ENCODE measurements around the gene DHODH.

Gene DHODH

GRCh38 chr16:72008424-72009216 lies at the start of gene DHODH:
Gene DHODH, plus strand, starts transcription at chr16:72008744. Its CDS starts 21 bp downstream, at chr16:72008765.
- Histone ChIP-seq H3K4me1 (ENCODE audit: control insufficient read depth, insufficient read depth, low read length) (no peaks in the 10 kb centered on the region), H3K4me3 (ENCODE audit: low read depth, low read length) (peak within 1 kb of the TSS; percentile 99), H3K9ac (ENCODE audit: low read depth, low read length) (peak within 1 kb of the TSS; percentile 94), H3K9me3 (ENCODE audit: control insufficient read depth, insufficient read depth, low read length) (no peaks in the 10 kb centered on the region), H3K27me3 (ENCODE audit: control insufficient read depth, insufficient read depth, low read length) (peaks cover 2% of the 10 kb centered on the region), H3K36me3 (ENCODE audit: control insufficient read depth, insufficient read depth, low read length) (peaks cover 15% of the 10 kb centered on the region)

- H3K4me3 ChIP-seq (ENCODE audit: low read depth, low read length) = no peak overlapping the region
- no peak overlapping the region for H3K9ac ChIP-seq (ENCODE audit: low read depth, low read length)
- no peaks in the 10 kb centered on the region for H3K4me1 ChIP-seq (ENCODE audit: control insufficient read depth, insufficient read depth, low read length)
- H3K27me3 ChIP-seq (ENCODE audit: control insufficient read depth, insufficient read depth, low read length) = no peaks in the 10 kb centered on the region
- no peaks in the 10 kb centered on the region for H3K9me3 ChIP-seq (ENCODE audit: control insufficient read depth, insufficient read depth, low read length)
- no peaks in the 10 kb centered on the region for H3K36me3 ChIP-seq (ENCODE audit: control insufficient read depth, insufficient read depth, low read length)
These were observed 47.2 kb upstream of the DHODH start for GRCh38 chr16:71961066-71962039.

- Histone ChIP-seq H3K9me3 (ENCODE audit: control insufficient read depth, insufficient read depth, low read length) (no peaks in the 10 kb centered on the region), H3K4me3 (ENCODE audit: low read depth, low read length) (no peak overlapping the region), H3K9ac (ENCODE audit: low read depth, low read length) (no peak overlapping the region), H3K27me3 (ENCODE audit: control insufficient read depth, insufficient read depth, low read length) (no peaks in the 10 kb centered on the region), H3K4me1 (ENCODE audit: control insufficient read depth, insufficient read depth, low read length) (no peaks in the 10 kb centered on the region), H3K36me3 (ENCODE audit: control insufficient read depth, insufficient read depth, low read length) (no peaks in the 10 kb centered on the region)
These were observed 45.2 kb upstream of the DHODH start for GRCh38 chr16:71963125-71963875.

GRCh38 chr16:71965223-71965622 lies 43.3 kb upstream of the DHODH start:
- Histone ChIP-seq H3K27me3 (ENCODE audit: control insufficient read depth, insufficient read depth, low read length) (no peaks in the 10 kb centered on the region), H3K9ac (ENCODE audit: low read depth, low read length) (no peak overlapping the region), H3K4me1 (ENCODE audit: control insufficient read depth, insufficient read depth, low read length) (no peaks in the 10 kb centered on the region), H3K4me3 (ENCODE audit: low read depth, low read length) (no peak overlapping the region), H3K36me3 (ENCODE audit: control insufficient read depth, insufficient read depth, low read length) (no peaks in the 10 kb centered on the region), H3K9me3 (ENCODE audit: control insufficient read depth, insufficient read depth, low read length) (no peaks in the 10 kb centered on the region)

GRCh38 chr16:71966932-71967331 lies 41.6 kb upstream of the DHODH start:
- Histone ChIP-seq H3K9me3 (ENCODE audit: control insufficient read depth, insufficient read depth, low read length) (no peaks in the 10 kb centered on the region), H3K9ac (ENCODE audit: low read depth, low read length) (no peak overlapping the region), H3K36me3 (ENCODE audit: control insufficient read depth, insufficient read depth, low read length) (no peaks in the 10 kb centered on the region)

GRCh38 chr16:71969353-71969752 lies 39.2 kb upstream of the DHODH start:
- Histone ChIP-seq H3K36me3 (ENCODE audit: control insufficient read depth, insufficient read depth, low read length) (no peaks in the 10 kb centered on the region), H3K9ac (ENCODE audit: low read depth, low read length) (no peak overlapping the region), H3K27me3 (ENCODE audit: control insufficient read depth, insufficient read depth, low read length) (no peaks in the 10 kb centered on the region), H3K9me3 (ENCODE audit: control insufficient read depth, insufficient read depth, low read length) (no peaks in the 10 kb centered on the region), H3K4me1 (ENCODE audit: control insufficient read depth, insufficient read depth, low read length) (no peaks in the 10 kb centered on the region), H3K4me3 (ENCODE audit: low read depth, low read length) (no peak overlapping the region)

More at GRCh38 chr16:71966932-71967331, 41.6 kb upstream of the DHODH start:
- Histone ChIP-seq H3K4me3 (ENCODE audit: low read depth, low read length) (no peak overlapping the region), H3K27me3 (ENCODE audit: control insufficient read depth, insufficient read depth, low read length) (no peaks in the 10 kb centered on the region), H3K4me1 (ENCODE audit: control insufficient read depth, insufficient read depth, low read length) (no peaks in the 10 kb centered on the region)

GRCh38 chr16:71971571-71971970 lies 37.0 kb upstream of the DHODH start:
- Histone ChIP-seq H3K4me1 (ENCODE audit: control insufficient read depth, insufficient read depth, low read length) (no peaks in the 10 kb centered on the region), H3K4me3 (ENCODE audit: low read depth, low read length) (no peak overlapping the region), H3K9me3 (ENCODE audit: control insufficient read depth, insufficient read depth, low read length) (no peaks in the 10 kb centered on the region), H3K36me3 (ENCODE audit: control insufficient read depth, insufficient read depth, low read length) (no peaks in the 10 kb centered on the region), H3K27me3 (ENCODE audit: control insufficient read depth, insufficient read depth, low read length) (no peaks in the 10 kb centered on the region), H3K9ac (ENCODE audit: low read depth, low read length) (no peak overlapping the region)

GRCh38 chr16:71972356-71972755 lies 36.2 kb upstream of the DHODH start:
- Histone ChIP-seq H3K4me3 (ENCODE audit: low read depth, low read length) (no peak overlapping the region), H3K9me3 (ENCODE audit: control insufficient read depth, insufficient read depth, low read length) (no peaks in the 10 kb centered on the region), H3K27me3 (ENCODE audit: control insufficient read depth, insufficient read depth, low read length) (no peaks in the 10 kb centered on the region), H3K9ac (ENCODE audit: low read depth, low read length) (no peak overlapping the region), H3K4me1 (ENCODE audit: control insufficient read depth, insufficient read depth, low read length) (no peaks in the 10 kb centered on the region), H3K36me3 (ENCODE audit: control insufficient read depth, insufficient read depth, low read length) (no peaks in the 10 kb centered on the region)

GRCh38 chr16:71973001-71973400 lies 35.5 kb upstream of the DHODH start:
- H3K27me3 ChIP-seq (ENCODE audit: control insufficient read depth, insufficient read depth, low read length) = no peaks in the 10 kb centered on the region
- H3K9me3 ChIP-seq (ENCODE audit: control insufficient read depth, insufficient read depth, low read length) = no peaks in the 10 kb centered on the region
- H3K9ac ChIP-seq (ENCODE audit: low read depth, low read length) = no peak overlapping the region
- H3K4me3 ChIP-seq (ENCODE audit: low read depth, low read length) = no peak overlapping the region
- no peaks in the 10 kb centered on the region for H3K36me3 ChIP-seq (ENCODE audit: control insufficient read depth, insufficient read depth, low read length)
- H3K4me1 ChIP-seq (ENCODE audit: control insufficient read depth, insufficient read depth, low read length) = no peaks in the 10 kb centered on the region

GRCh38 chr16:71974068-71974818 lies 34.3 kb upstream of the DHODH start:
- Histone ChIP-seq H3K4me3 (ENCODE audit: low read depth, low read length) (no peak overlapping the region), H3K9ac (ENCODE audit: low read depth, low read length) (no peak overlapping the region), H3K36me3 (ENCODE audit: control insufficient read depth, insufficient read depth, low read length) (no peaks in the 10 kb centered on the region), H3K4me1 (ENCODE audit: control insufficient read depth, insufficient read depth, low read length) (no peaks in the 10 kb centered on the region), H3K9me3 (ENCODE audit: control insufficient read depth, insufficient read depth, low read length) (no peaks in the 10 kb centered on the region), H3K27me3 (ENCODE audit: control insufficient read depth, insufficient read depth, low read length) (no peaks in the 10 kb centered on the region)

Measured in iPS-15b (cell line).